HG03135 (cell line): Measurements from ENCODE around the gene PDGFRB.

ENCODE experiments used
- ATAC-seq: cut with Tn5 transposase; IDR thresholded peaks from one replicate; pipeline ENCODE4 v1.9.1; 2021; ENCODE audit warnings: mild to moderate bottlenecking, moderate library complexity; ENCODE audit not compliant: unreplicated experiment

Gene PDGFRB

GRCh38 chr5:150118561-150119229 lies 37.0 kb downstream of the PDGFRB start:
- no peak for ATAC-seq

DNA sequence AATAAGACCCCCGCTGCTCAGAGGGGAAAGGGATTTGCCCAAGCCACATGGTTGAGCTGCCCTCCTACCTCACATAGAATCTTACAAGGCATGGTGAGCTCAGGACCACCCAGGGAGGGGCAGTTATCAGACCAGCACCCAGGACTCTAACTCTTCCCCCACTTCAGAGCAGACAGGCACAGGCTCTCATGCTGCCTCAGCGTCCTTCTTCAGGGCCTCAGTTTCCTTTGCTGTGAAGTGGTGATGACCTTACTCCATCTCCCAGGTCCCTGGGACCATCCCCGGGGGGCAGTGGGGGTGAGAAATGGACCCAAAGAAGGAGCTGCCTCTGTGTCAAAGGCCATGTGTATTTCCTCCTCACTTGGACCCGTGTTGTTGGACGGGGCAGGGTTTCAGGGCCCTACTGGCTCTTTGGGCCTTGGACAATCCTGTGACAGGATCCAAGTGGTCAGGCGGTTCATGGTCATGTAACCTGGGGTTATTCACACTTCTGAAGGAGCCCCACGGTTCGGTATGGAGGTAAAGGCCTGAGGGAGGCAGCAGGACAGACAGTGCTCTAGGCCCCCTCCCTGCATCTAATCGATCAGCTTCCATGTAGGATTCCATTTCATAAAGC lies 37.6 kb downstream of the PDGFRB start:
- no peak for ATAC-seq

GRCh38 chr5:150116667-150117400 lies 38.8 kb downstream of the PDGFRB start:
- no peak for ATAC-seq

DNA sequence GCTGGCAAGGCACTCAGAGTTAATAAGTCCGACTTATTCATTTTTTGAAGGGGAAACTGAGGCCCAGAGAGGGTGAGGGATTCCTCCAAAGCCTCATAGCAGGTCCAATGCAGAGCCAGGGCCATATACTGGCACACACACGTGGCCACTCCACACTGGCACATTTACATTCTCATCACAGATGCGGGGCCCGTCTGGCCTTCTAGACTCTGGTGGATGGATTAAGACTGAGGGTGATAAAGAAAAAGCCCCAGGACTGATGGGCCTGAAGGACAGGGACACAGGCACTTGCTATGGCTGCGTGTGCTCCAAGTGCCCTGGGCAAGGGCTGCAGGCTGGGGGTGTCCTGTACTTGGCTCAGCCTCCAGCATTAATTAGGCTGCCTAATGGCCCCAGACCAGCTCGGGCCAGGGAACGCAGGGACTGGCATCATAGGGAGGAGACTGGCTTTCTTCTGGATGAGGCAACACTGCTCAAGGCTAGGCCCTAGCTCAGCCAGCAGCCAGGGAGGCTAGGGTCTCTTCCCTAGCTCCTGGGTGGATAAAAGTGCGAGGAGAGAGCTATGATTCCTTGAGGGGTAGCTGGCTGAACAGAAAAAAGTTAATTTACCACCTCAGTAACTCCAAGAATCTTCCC lies 40.8 kb downstream of the PDGFRB start:
- no peak for ATAC-seq

GRCh38 chr5:150114102-150114641 lies 41.5 kb downstream of the PDGFRB start:
- ATAC-seq, result no peak

DNA sequence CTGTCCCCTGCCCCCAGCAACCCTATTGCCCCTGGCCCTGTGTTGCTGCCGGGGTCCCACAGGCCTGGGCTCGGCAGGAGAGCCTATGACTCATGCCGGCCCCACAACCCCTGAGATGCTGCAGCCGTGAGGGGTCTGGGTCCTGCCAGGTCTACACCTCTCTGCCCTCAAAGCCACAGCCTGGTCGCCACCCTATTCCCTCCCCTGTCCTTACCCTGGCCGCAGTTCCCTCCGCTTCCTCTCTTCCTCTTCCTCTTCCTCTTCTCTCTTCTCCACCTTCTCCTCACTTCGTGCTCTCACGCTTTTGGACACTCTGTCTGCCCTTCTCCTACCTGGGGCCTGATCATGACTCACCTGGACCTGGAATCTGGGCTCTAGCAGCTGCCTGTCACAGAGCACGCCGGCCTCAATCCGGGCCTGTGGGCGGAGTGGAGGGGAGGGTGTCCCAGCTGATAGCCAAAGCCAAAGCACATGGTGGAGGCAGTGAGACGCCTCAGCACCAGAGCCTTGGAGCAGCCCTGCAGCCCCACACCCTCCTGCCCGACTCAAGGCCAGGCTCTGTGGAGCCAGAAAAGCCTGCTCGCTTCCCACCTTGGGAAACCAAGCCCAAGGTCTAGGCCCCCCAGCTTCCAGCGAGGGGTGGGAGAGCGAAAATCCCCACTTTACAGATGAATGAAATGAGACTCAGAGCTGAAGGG lies 42.4 kb downstream of the PDGFRB start:
- no peak for ATAC-seq

DNA sequence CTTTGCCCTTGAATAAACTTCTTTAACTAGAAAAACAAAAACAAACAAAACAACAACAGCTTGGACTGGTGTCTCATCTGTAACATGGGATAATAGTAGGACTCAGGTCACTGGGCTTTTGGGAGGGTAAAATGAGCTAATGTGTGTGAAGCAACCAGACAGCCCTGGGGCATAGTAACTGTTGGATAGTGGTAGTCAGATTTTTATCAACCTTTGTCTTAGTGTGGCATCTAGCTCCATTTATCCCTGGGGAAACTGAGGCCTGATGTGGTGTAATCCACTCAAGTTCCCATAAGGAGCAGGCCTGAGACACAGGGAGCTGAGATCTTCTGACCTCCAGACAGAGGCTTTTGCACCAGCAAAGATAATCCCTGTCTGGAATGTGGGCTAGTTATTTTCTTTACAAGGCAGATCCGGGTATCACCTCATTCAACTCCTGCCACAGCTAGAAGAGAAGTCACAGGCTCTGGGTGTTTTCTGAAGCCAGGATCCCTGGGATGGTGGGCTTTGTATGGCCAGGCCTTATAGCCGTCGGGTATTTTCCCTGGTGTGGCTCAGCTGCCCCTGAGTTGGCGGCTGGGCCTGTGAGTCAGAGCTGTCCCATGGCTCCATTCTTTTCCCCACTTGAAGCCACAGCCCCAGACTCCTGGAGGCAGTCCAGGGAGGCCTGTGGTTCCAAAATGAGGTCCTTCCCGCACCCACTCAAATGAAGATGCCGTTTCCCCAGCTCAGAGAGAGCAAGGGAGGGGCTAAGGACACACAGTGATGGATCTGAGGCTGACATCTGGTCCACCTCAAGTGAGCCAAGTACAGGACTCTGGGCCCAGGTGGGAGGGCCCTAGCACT lies 43.2 kb downstream of the PDGFRB start:
- no peak for ATAC-seq

DNA sequence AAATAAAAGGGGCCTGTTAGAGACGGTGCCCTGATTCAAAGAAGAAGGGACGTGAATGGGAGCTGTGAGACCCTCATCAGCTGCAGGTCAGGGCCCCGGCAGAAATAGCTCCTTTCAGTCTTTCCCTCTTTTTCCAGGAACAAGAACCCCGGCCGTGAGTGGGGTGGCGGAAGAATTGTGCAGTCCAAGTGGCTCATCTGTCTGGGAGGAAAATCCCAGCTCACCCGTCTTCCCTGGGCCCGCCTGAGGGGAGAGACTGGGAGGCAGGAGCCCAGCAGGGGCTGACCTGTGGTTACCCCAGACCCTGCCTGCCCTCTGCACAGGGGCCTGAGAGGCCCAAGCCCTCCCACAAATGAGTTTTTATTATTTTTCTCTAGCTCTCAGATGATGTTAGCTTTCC lies 44.5 kb downstream of the PDGFRB start:
- no peak for ATAC-seq

DNA sequence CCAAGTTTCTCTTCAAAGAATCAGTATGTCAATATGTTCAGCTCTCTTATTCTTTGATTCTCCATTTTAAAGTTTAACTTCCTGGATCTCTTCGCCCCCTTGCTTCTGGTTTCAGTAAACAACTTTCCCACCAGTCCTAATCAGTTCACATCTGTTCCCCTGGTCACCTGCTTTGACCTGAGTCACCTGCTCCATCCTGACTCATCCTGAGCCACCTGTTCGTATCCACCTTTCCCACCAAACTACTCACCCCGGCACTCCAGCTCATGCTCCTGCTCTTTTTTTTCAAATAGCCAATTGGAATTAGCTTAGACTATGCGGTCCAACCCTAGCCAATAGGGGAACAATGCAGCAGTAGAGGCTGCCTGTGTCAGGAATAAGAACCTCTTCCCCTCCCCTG lies 45.7 kb downstream of the PDGFRB start:
- ATAC-seq, result no peak

DNA sequence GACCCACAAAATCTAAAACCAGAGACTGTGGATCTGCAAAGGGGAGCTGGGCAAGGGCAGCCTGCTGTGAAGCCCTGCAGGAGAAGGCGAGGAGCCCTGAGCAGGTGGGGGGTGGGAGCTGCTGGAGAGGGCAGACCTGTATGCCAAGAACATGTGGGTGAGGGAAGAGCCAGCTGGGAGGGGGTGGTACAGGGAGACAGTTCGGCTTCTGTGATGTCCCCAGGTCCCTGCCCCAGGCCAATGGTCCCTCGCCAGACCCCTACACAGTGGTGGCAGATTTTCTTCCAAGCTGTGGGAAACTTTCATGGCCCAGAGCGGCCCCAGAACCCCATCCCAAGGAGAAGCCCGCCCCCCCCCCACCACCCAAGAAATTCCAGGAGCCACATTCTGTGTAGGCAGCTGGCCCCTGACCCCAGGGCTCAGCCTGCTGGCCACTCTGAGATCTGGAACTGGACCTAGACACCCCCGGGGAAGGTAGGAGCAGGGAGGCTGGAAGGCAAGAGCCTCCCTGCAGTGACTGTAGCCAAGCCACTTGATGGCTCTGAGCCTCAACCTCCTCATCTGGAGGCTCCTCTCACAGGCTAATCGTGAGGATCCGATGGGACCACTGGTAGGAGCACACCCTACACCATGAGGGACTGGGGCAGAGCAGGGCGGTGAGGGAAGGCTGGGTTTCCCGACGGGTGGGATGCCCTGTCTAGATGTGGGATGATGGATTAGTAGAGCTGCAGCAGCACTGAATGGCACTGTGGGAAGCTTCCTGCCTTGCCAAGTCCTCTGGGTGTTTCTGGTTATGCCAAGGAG lies 46.7 kb downstream of the PDGFRB start:
- ATAC-seq, result no peak

DNA sequence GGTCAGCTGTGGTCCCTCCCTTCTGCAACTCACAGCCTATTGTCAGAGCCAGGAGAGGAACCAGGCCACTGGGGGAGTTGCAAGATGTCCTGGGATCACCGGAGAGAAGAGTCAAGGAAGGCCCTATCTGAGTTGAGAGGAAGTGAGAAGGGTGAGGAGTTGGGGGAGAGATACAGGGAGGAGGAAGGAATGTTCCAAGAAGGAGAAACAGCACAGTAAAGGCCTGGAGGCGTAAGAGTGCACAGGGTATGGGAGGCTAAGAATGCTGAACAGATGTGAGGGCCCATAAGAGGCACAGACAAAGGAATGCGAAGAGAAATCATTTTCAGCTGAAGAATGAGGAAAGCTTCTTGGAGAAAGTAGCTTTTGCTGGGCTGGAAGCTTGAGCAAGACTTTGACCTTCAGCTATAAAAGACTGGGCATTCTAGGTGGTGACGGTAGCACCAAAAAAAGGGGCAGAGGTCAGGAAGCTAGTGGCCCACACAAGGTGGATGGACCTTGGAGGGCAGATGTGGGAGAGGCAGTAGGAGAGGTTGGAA lies 47.7 kb downstream of the PDGFRB start:
- ATAC-seq, result no peak

- no peak for ATAC-seq
These were observed 48.8 kb downstream of the PDGFRB start for GRCh38 chr5:150106674-150107426.

DNA sequence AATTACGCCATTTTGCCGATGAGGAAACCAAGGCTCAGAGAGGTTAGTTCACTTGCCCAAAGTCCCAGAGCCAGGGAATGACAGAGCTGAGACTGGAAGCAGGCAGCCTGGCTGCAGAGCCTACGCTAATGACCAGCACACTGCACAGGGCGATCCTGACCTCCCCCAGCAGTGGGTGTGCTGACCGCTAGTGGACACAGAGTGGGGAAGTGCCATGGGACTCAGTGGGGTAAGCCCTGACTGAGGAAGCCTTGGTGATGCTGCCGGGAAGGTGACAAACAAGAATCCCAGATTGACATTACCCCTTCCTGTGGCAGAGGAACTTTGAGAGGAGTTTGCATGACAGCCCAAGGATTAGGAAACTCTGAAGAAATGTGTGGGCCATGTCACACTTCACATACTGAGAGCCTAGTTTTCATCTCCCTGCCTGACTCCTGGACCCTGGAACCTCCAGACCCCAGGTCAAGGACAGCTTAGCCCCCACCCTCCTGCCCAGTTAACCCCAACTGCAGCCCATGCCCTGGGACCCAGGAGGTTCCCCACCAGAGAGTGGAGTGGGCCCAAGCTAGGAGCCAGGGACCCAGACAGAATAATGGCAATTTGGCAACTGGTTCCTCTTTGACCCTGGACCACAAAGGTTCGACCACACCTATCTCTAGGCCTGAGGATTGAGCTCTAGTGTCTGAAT lies 49.6 kb downstream of the PDGFRB start:
- ATAC-seq, result no peak

- ATAC-seq, result no peak
These were observed 51.1 kb downstream of the PDGFRB start for GRCh38 chr5:150104550-150104870.

DNA sequence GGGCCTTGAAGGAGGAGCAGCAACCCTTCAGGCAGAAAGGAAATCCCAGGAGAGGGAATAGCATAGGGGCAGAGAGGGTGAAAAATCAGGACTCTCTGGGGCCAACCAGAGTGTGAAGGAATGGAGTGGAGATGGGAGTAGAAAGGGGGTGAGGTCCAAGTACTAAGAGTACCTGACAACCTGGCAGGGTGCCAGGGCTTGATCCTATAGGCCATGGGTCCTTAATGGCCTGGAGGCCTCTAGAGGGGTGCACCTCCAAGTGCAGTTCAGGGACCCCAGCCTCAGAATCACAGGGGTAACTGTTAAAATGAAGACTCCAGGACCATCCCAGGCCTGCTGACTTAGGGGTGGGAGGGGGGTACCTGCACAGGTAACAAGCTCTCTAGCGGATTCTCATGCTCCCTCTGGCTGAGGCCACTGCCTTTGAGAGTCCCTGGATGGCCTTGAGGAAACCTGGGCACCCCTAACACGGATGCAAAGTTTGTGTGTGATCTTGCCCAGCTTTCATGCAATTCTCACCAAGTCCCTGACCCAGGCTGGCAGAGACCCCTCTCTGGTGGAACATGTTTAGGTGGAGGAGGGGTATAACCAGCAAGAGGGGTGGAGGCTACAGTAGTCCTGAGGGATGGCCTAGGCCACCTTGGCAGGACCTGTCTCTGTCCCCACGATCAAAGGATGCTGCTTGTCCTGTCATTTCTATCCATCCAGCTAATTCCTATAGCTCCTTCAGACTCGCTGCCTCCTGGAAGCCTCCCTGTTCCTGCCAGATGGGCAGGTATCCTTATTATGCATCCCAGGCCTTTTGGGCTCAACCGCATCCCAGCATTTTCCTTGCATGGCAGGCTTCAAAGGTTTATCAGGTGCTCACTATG lies 51.7 kb downstream of the PDGFRB start:
- ATAC-seq, result no peak

DNA sequence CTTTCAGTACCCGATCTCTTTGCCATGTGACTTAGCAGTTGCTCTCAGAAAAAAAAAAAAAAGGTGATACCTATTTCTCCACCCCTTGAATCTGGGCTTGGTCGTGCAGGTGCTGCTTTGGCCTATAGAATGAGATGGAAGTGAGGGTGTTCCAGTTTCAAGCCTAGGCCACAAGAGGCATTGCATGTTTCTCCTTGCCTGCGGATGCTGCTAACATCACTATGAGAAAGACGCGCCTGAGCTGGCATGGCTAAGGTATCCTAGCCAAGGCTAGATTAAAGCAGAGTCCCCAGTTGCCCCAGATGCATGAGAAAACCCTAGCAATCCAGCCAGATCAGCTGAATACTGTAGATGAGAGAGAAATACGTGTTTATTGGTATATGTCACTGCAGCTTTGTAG lies 54.6 kb downstream of the PDGFRB start:
- no peak for ATAC-seq

GRCh38 chr5:150097152-150097551 lies 58.5 kb downstream of the PDGFRB start:
- ATAC-seq, result no peak
